Large intestine (tissue), 3 donors: ENCODE data around the gene C1QTNF3. TPM values are rescaled to one million over a fixed set of nuclear protein-coding genes. Genes with fewer than 3 reads are reported as not detected.
A peak's percentile ranks its signal among the peaks of the same experiment; 100 is the strongest.
"Not testable (repeated sequence)": the region's sequence is repeated elsewhere in the genome, so short reads cannot be mapped to it uniquely, and the experiment has no call there.

ENCODE experiments used
- DNase-seq, 2 donors: peaks; one replicate each; pipeline versions ENCODE4 v3.0.0 to v3.0.0-alpha.2; 2013
- H3K27ac ChIP-seq: one replicate; pipeline ENCODE4 v1.5.1; 2013; ENCODE audit warnings: low read length
- H3K27me3 ChIP-seq: 2 replicates; pipeline ENCODE4 v1.6.1; 2013; ENCODE audit warnings: low read length; ENCODE audit not compliant: control insufficient read depth, insufficient read depth
- H3K36me3 ChIP-seq: 2 replicates; pipeline ENCODE4 v1.6.1; 2013; ENCODE audit warnings: low read length; ENCODE audit not compliant: control insufficient read depth, insufficient read depth
- H3K4me1 ChIP-seq: one replicate; pipeline ENCODE4 v1.6.1; 2013; ENCODE audit warnings: low read length; ENCODE audit not compliant: control insufficient read depth, insufficient read depth
- H3K4me3 ChIP-seq: one replicate; pipeline ENCODE4 v1.5.1; 2013; ENCODE audit warnings: low read length
- H3K9me3 ChIP-seq: one replicate; pipeline ENCODE4 v1.6.1; 2013; ENCODE audit warnings: mild to moderate bottlenecking, low read depth, low read length, moderate library complexity; ENCODE audit not compliant: control insufficient read depth
- WGBS: methylation state at CpG from one replicate; pipeline ENCODE4 v1.1.5; 2013; ENCODE audit warnings: low lambda C conversion rate; ENCODE audit not compliant: insufficient coverage; 5-methylcytosine and 5-hydroxymethylcytosine counted together
- polyA plus RNA-seq: library from polyadenylated mRNA; unstranded; fragments of 120-200 nt; gene quantifications from one replicate; pipeline ENCODE4 v1.2.1, GENCODE V29; 2013

The C1QTNF3 gene
- polyA plus RNA-seq, 1 donor, result 35.6 TPM

DNA sequence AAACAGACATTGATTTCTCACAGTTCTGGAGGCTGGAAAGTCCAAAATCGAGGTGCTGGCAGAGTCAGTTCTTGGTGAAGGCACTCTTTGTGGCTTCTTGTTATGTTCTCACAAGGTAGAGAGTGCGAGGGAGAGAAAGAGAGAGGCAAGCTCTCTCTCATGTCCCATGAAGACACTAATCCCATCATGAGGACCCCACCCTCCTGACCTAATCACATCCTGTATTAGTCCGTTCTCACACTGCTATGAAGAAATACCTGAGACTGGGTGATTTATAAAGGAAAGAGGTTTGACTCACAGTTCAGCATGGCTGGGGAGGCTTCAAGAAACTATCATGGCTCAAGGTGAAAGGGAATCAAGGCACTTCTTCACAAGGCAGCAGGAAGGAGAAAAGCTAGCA is 29.5 kb downstream of the C1QTNF3 start:
- WGBS, result no CpG with 5 or more reads among the region's 3 CpGs
- peaks cover 42% of the 10 kb centered on the region for H3K4me1 ChIP-seq

DNA sequence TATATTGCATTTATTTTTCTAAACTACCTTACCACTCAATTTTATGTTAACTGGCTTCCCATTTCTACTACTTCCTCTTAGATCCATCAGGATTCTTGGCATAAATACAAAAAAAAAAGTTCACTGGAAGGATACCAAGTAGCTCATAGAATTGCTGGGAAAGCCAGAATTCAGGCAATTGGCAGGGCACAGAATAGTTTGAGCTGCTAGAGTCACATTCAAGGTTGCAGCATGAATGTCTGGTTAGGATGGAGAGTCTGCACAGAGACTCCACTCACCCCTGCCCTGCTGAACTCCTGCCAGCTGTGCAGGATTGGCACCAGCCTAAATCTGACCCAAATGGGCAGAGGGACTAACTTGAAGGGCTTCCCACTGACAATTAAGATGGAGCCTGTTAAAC is 30.2 kb downstream of the C1QTNF3 start:
- no peaks in the 10 kb centered on the region for H3K27me3 ChIP-seq
- H3K4me1 ChIP-seq, result peaks cover 42% of the 10 kb centered on the region

More for the DNA sequence above, 29.5 kb downstream of the C1QTNF3 start:
- Histone ChIP-seq H3K27ac (no peak overlapping the region), H3K27me3 (no peaks in the 10 kb centered on the region), H3K4me3 (no peak overlapping the region), H3K9me3 (no peaks in the 10 kb centered on the region), H3K36me3 (no peaks in the 10 kb centered on the region)
- DNase-seq, result no peak

DNA sequence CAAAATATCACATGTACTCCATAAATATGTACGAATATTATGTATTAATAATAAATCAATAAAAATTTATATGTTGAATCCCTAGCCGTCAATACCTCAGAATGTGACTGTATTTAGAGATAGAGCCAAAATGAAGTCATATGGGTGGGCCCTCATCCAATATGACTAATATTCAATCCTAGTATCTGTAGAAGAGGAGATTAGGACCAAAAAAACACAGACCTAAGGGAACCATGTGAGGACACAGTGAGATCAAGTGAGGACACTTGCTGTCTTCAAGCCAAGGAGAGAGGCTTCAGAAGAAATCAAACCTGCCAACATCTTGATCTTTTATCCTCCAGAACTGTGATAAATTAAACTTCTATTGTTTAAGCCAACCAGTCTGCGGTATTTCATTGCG is 31.5 kb downstream of the C1QTNF3 start:
- no peak for DNase-seq
- Histone ChIP-seq H3K4me3 (no peak overlapping the region), H3K27me3 (no peaks in the 10 kb centered on the region), H3K27ac (no peak overlapping the region), H3K9me3 (no peaks in the 10 kb centered on the region), H3K36me3 (no peaks in the 10 kb centered on the region), H3K4me1 (peaks cover 36% of the 10 kb centered on the region)
- WGBS, result 89% methylated on average over 3 of the region's 4 CpGs

More for the DNA sequence above, 30.2 kb downstream of the C1QTNF3 start:
- DNase-seq, result no peak
- H3K9me3 ChIP-seq, result no peaks in the 10 kb centered on the region
- H3K27ac ChIP-seq, result no peak overlapping the region
- no peak overlapping the region for H3K4me3 ChIP-seq
- no peaks in the 10 kb centered on the region for H3K36me3 ChIP-seq

DNA sequence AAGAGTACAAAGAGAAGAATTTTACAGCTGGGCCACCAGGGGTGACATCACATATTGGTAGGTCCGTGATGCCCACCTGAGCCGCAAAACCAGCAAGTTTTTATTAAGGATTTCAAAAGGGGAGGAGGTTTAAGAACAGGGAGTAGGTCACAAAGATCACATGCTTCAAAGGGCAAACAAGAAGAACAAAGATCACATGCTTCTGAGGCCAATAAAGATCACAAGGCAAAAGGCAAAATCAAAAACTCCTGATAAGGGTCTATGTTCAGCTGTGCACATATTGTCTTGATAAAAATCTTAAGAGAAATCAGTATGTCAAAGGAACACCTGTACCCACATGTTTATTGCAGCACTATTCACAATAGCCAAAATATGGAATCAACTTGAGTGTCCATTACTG is 32.9 kb downstream of the C1QTNF3 start:
- Histone ChIP-seq H3K4me1 (peaks cover 26% of the 10 kb centered on the region), H3K27ac (peak overlapping the region; percentile 98)
- H3K9me3 ChIP-seq, H3K36me3 ChIP-seq, H3K27me3 ChIP-seq, H3K4me3 ChIP-seq: not testable (repeated sequence)
- peak in 1 of 2 donors; percentile 58 for DNase-seq
- WGBS, result no CpG with 5 or more reads among the region's 2 CpGs

DNA sequence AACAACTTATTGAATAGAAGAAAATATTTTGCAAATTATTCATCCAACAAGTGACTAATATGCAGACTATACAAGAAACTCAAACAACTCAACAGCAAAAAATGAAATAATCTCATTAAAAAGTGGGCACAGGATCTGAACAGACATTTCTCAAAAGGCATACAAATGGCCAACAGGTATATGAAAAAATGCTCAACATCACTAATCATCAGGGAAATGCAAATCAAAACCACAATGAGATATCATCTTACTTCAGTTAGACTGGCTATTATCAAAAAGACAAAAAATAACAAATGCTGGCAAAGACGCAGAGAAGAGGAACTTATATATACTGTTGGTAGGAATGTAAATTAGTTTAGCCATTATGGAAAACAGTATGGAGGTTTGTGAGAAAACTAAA is 33.4 kb downstream of the C1QTNF3 start:
- peaks cover 6% of the 10 kb centered on the region for H3K36me3 ChIP-seq
- H3K9me3 ChIP-seq, result no peaks in the 10 kb centered on the region
- peaks cover 24% of the 10 kb centered on the region for H3K4me1 ChIP-seq
- peak in 1 of 2 donors; percentile 17 for DNase-seq
- peak overlapping the region; percentile 98 for H3K27ac ChIP-seq
- H3K4me3 ChIP-seq, result no peak overlapping the region
- H3K27me3 ChIP-seq, result no peaks in the 10 kb centered on the region
- no CpG with 5 or more reads among the region's 1 CpG for WGBS

DNA sequence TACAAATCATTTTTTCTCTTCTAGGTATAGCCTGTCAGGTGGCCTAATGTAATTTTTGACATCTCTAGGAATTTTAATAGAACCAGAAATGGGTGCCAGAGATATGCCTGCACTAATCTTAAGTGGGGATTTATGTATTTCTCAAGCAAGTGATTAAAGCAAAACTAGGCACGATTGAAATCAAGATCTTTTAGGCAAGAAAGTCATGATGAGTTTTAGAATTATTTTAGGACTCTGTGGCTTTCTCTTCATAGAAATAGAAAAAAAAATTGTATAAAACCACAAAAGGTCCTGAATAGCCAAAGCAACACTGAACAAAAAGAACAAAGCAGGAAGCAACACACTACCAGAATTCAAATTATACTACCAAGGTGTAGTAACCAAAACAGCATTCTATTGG is 34.2 kb downstream of the C1QTNF3 start:
- Histone ChIP-seq H3K27ac (peak overlapping the region; percentile 98), H3K9me3 (no peaks in the 10 kb centered on the region), H3K36me3 (peaks cover 14% of the 10 kb centered on the region), H3K4me1 (peaks cover 27% of the 10 kb centered on the region), H3K27me3 (no peaks in the 10 kb centered on the region), H3K4me3 (peak overlapping the region; percentile 90)
- 13% methylated on average over 1 of the region's 1 CpG for WGBS
- DNase-seq, result peak in 1 of 2 donors; percentile 14

DNA sequence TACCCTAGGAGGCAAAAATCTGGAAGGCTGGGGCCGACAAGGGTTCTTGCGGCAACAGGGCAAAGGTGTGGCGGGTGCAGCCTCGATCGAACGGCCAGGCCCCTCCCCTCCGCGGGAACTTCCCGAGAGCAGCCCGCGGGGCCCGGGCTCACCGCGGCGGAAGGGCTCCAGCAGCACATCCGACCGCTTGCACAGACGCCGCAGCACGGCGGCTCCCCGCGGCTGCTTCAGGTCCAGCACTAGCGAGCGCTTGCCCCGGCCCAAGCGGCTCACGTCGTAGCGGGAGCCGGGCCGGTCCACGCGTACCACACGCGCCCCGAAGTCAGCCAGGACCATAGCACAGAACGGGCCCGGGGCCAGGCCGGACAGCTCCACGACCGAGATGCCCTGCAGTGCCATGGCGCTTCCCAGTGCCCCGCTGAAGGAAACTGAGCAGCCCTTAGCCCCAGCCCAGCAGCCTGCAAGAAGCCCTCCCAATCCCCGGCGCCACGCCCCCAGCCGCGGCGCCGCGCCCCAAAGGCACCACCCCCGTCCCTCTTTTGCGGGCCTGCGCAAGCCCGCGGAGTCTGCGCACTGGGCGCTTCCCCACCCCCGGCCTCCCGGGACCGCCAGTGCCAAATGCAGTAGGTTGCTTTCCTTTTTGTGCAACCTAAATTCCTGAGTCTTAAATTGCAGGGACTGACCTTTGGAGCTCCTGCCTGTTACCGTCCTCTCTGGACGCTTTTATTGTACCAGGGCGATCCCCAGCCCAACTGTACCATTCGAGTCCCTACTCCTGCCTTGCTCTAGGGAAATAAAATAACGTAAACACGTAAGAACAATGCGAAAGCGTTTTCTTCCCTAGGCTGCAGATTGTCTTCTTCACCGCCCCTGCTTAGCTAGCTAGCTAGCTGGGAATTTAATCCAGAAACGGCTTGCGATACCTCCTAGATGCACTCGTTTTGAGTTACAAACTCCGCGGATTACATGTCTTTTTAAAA is 35.1 kb downstream of the C1QTNF3 start, which contains the start of gene AMACR:
Gene AMACR (minus strand): TSS at position 430 of the 980 bp plus-strand sequence. CDS start 31 bp downstream, at position 399.
- Histone ChIP-seq H3K4me1 (peaks cover 33% of the 10 kb centered on the region), H3K27ac (peak within 1 kb of the TSS; percentile 98), H3K9me3 (no peaks in the 10 kb centered on the region), H3K36me3 (peaks cover 23% of the 10 kb centered on the region), H3K4me3 (peak within 1 kb of the TSS; percentile 90), H3K27me3 (no peaks in the 10 kb centered on the region)
- WGBS, result no CpG with 5 or more reads among the region's 76 CpGs
- peak; percentile 95 to 98 for DNase-seq

DNA sequence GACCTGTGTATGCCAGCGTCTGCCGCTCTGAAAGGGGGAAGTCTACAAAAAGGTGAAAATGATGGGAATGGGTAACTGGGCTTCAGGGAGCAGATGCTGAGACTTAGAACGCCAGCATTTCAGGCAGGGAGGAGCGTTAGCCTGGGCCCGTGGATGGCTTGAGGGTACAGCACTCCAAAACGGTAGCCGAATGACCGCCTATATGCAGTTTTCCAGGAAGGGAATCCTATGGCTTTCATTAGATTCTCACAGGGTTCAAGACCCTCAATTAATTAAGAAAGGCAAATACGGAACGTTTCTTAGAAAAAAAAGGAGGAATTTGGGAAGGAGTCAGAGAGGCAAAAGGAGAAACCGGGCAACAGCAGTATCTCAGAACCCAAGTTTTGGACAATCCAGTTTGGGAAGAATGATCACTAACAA is 35.8 kb downstream of the C1QTNF3 start:
- Histone ChIP-seq H3K36me3 (peaks cover 30% of the 10 kb centered on the region), H3K4me3 (peak overlapping the region; percentile 90), H3K4me1 (peaks cover 33% of the 10 kb centered on the region), H3K9me3 (no peaks in the 10 kb centered on the region), H3K27me3 (no peaks in the 10 kb centered on the region), H3K27ac (peak overlapping the region; percentile 98)
- 0% methylated on average over 1 of the region's 11 CpGs for WGBS
- DNase-seq, result no peak

DNA sequence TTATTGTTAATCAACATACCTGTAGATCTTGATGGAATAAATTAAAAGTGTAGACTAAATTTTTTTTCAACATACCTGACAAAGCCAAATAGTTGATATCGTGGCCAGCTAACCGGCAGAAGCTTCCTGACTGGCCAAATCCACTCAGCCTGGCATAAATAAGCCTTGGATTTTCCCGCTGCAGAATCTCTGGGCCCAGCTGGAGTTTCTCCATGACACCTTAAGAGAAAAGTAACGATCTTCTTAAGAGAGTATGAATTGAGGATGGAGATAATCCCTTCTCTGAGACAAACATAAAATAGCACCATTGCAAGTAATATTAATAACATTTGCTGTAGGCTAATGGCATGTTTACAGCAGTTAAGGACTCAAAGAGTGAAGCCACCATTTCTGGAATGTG is 37.3 kb downstream of the C1QTNF3 start:
- no peaks in the 10 kb centered on the region for H3K9me3 ChIP-seq
- peaks cover 40% of the 10 kb centered on the region for H3K4me1 ChIP-seq
- peak overlapping the region; percentile 90 for H3K4me3 ChIP-seq
- no peak for DNase-seq
- 80% methylated on average over 1 of the region's 4 CpGs for WGBS
- H3K36me3 ChIP-seq, result peaks cover 35% of the 10 kb centered on the region
- no peak overlapping the region for H3K27ac ChIP-seq
- no peaks in the 10 kb centered on the region for H3K27me3 ChIP-seq

DNA sequence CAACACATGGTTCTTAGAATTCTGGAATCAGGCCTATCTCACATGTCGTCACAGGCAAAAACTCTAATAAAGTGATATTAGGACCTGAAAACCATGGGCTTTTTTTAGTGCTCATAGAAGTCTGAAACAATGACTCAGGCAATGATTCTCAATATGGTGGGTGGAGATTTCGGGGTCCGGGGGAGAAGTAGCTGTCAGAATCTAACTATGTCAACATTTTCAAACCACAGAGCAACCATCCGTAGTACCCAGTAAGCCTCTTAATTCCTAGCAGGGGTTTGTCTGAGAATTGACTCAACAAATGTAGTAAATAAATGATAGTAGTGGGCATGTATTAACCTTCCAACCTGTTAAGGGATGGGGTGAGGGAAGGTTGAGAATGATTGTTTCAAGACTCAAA is 37.8 kb downstream of the C1QTNF3 start:
- H3K27ac ChIP-seq, result no peak overlapping the region

More for the DNA sequence above, 37.8 kb downstream of the C1QTNF3 start:
- peaks cover 37% of the 10 kb centered on the region for H3K36me3 ChIP-seq
- peaks cover 35% of the 10 kb centered on the region for H3K4me1 ChIP-seq
- DNase-seq, result no peak
- H3K27me3 ChIP-seq, result no peaks in the 10 kb centered on the region
- WGBS, result no CpG with 5 or more reads among the region's 4 CpGs
- no peaks in the 10 kb centered on the region for H3K9me3 ChIP-seq
- no peak overlapping the region for H3K4me3 ChIP-seq
